KMS-11 (cell line): ENCODE data around the gene CYB5D1.

Experiments
- H2AFZ ChIP-seq: fragments of 200-600 bp; sonication (generic); 2 replicates; pipeline ENCODE4 v1.6.1; 2016; ENCODE audit warnings: antibody characterized with exemption, mixed run types, low read depth
- H3K27ac ChIP-seq: fragments of 200-600 bp; sonication (generic); 2 replicates; pipeline ENCODE4 v1.6.1; 2016; ENCODE audit warnings: mild to moderate bottlenecking, mixed run types
- H3K27me3 ChIP-seq: fragments of 200-600 bp; sonication (generic); 2 replicates; pipeline ENCODE4 v1.6.1; 2017; ENCODE audit warnings: mild to moderate bottlenecking, low read depth, mixed run types, moderate library complexity; ENCODE audit not compliant: insufficient read depth
- H3K36me3 ChIP-seq: fragments of 200-600 bp; sonication (generic); 2 replicates; pipeline ENCODE4 v1.6.1; 2017; ENCODE audit warnings: mild to moderate bottlenecking, mixed run types; ENCODE audit not compliant: insufficient read depth
- H3K4me1 ChIP-seq: fragments of 200-600 bp; sonication (generic); 2 replicates; pipeline ENCODE4 v1.6.1; 2016; ENCODE audit warnings: mild to moderate bottlenecking, low read depth, mixed run types; ENCODE audit not compliant: poor library complexity, severe bottlenecking
- H3K4me2 ChIP-seq: fragments of 200-600 bp; sonication (generic); 2 replicates; pipeline ENCODE4 v1.7.0; 2016; ENCODE audit warnings: mild to moderate bottlenecking, mixed run types
- H3K4me3 ChIP-seq: fragments of 200-600 bp; sonication (generic); IDR thresholded peaks from 2 replicates; pipeline ENCODE4 v1.6.1; 2017; ENCODE audit warnings: low read depth, low read length, mixed read lengths; ENCODE audit not compliant: insufficient read depth
- H3K79me2 ChIP-seq: fragments of 200-600 bp; sonication (generic); 2 replicates; pipeline ENCODE4 v1.6.1; 2016; ENCODE audit warnings: low read depth, mixed run types; ENCODE audit not compliant: insufficient read depth
- H3K9ac ChIP-seq: fragments of 200-600 bp; sonication (generic); 2 replicates; pipeline ENCODE4 v1.6.1; 2016; ENCODE audit warnings: mild to moderate bottlenecking, mixed run types
- H4K20me1 ChIP-seq: fragments of 200-600 bp; sonication (generic); 2 replicates; pipeline ENCODE4 v1.6.1; 2016; ENCODE audit warnings: mild to moderate bottlenecking, mixed run types; ENCODE audit not compliant: insufficient read depth
- TF ChIP-seq, protein P1 (sequence below): fragments of 200-600 bp; sonication (generic); conservative IDR thresholded peaks from 2 replicates; pipeline ENCODE4 v1.6.1; 2017; ENCODE audit warnings: low read depth, mild to moderate bottlenecking, antibody characterized with exemption, low read length, moderate library complexity, mixed read lengths

Gene CYB5D1

DNA sequence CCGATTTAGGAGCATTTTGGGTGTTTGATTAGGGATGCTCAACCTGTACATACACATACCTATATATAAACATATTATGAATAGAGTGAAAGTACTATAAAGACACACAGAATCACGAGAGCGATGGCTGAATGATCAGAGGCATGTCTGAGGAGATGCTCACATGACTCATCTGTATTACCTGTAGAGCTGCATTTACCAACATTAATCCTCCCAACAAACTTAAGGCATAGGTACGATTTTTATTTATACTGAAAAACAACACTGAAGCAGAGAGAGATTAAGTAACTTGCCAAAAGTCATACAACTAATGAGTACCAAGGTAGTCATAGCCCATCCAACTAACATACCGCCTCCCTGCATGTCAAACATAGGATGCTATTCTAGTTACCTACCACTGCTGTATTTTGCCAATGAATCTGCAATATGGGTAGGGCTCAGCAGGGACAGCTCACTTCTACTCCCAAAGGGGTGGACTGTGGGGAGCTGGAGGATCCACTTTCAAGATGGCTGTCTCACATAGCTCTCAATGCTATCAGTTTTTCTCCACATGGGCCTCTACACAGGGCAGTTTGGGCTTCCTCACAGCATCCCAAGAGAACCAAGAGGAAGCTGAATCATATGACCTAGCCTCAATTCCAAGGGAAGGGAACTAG is 7.3 kb downstream of the CYB5D1 start:
- H3K27me3 ChIP-seq, result no peaks in the 10 kb centered on the region
- H3K36me3 ChIP-seq, result no peaks in the 10 kb centered on the region
- no peak overlapping the region for H3K4me2 ChIP-seq
- H3K4me1 ChIP-seq, result no peaks in the 10 kb centered on the region
- H2AFZ ChIP-seq, result no peak overlapping the region
- no peak overlapping the region for H3K4me3 ChIP-seq
- TF ChIP-seq, protein P1, sequence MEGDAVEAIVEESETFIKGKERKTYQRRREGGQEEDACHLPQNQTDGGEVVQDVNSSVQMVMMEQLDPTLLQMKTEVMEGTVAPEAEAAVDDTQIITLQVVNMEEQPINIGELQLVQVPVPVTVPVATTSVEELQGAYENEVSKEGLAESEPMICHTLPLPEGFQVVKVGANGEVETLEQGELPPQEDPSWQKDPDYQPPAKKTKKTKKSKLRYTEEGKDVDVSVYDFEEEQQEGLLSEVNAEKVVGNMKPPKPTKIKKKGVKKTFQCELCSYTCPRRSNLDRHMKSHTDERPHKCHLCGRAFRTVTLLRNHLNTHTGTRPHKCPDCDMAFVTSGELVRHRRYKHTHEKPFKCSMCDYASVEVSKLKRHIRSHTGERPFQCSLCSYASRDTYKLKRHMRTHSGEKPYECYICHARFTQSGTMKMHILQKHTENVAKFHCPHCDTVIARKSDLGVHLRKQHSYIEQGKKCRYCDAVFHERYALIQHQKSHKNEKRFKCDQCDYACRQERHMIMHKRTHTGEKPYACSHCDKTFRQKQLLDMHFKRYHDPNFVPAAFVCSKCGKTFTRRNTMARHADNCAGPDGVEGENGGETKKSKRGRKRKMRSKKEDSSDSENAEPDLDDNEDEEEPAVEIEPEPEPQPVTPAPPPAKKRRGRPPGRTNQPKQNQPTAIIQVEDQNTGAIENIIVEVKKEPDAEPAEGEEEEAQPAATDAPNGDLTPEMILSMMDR, result no peak
- H3K79me2 ChIP-seq, result no peaks in the 10 kb centered on the region
- no peak overlapping the region for H3K27ac ChIP-seq
- H3K9ac ChIP-seq, result no peak overlapping the region
- no peaks in the 10 kb centered on the region for H4K20me1 ChIP-seq

- Histone ChIP-seq H3K36me3 (no peaks in the 10 kb centered on the region), H4K20me1 (no peaks in the 10 kb centered on the region), H3K27me3 (no peaks in the 10 kb centered on the region), H3K4me2 (no peak overlapping the region), H3K4me1 (no peaks in the 10 kb centered on the region), H3K9ac (no peak overlapping the region), H3K27ac (no peak overlapping the region), H2AFZ (no peak overlapping the region), H3K79me2 (no peaks in the 10 kb centered on the region), H3K4me3 (no peak overlapping the region)
- TF ChIP-seq, protein P1, result no peak
Observed at GRCh38 chr17:7867881-7868329, 10.1 kb downstream of the CYB5D1 start.

DNA sequence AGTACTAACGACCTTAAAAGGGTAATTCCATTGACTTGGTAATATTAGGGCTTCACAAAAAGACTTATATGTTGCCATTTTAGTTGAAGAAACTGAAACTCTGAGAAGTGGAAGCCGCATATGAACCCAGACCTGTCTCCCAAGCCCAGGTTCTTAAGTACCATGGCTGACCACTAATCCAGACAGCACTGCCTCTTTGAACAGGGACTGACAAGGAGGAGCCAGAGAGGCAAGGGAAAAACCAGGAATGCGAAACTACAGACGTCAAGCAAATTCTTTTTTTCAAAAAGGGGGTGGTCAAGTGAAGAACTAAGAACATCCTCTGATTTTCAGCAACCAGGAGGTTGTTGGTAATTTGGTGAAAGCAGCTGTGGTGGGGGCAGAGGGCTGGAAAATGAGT is 15.2 kb downstream of the CYB5D1 start:
- Histone ChIP-seq H2AFZ (no peak overlapping the region), H3K4me3 (no peak overlapping the region), H3K79me2 (no peaks in the 10 kb centered on the region), H3K4me2 (no peak overlapping the region), H4K20me1 (no peaks in the 10 kb centered on the region), H3K27me3 (no peaks in the 10 kb centered on the region), H3K36me3 (no peaks in the 10 kb centered on the region), H3K9ac (no peak overlapping the region), H3K4me1 (no peaks in the 10 kb centered on the region), H3K27ac (no peak overlapping the region)
- TF ChIP-seq, protein P1, result no peak

- Histone ChIP-seq H4K20me1 (no peaks in the 10 kb centered on the region), H3K36me3 (no peaks in the 10 kb centered on the region), H2AFZ (no peak overlapping the region), H3K9ac (no peak overlapping the region), H3K79me2 (no peaks in the 10 kb centered on the region), H3K4me1 (no peaks in the 10 kb centered on the region), H3K4me2 (no peak overlapping the region), H3K4me3 (no peak overlapping the region), H3K27me3 (no peaks in the 10 kb centered on the region), H3K27ac (no peak overlapping the region)
- TF ChIP-seq, protein P1, result no peak
Observed at GRCh38 chr17:7875804-7876370, 18.1 kb downstream of the CYB5D1 start.
